GM18951 (cell line): ENCODE data around the gene OR52I2.

Experiments
- POLR2A ChIP-seq: IDR thresholded peaks from 4 replicates; pipeline ENCODE4 v1.6.1; 2011; ENCODE audit warnings: mild to moderate bottlenecking; ENCODE audit not compliant: insufficient read length, insufficient read depth; ENCODE audit errors: extremely low read depth
- in situ Hi-C: fragments of 300-500 bp; cut with MboI; formaldehyde crosslinking; loops from one replicate; pipeline ENCODE4 v1.12.0; 2022; ENCODE audit warnings: low sequenced_read_pairs, mixed read lengths, inconsistent platforms; ENCODE audit not compliant: unreplicated experiment

Gene OR52I2

DNA sequence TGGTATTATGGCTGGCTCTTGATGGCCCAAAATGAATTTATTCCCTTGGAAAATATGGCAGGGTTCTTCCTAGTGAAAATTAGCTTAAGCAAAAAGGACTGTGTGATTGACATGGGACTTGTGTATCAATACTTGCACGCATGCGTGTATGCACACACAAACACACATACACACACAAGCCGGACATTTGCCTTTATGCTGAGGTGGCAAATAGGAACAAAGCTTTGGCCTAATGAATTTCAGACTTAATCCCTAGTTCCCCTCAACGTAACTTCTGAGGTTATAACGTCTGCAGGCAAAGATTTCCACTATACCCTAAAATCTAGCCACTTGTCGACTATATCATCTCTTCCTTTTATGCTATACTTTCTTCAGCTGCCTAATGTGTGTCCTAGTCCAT is 2.9 kb upstream of the OR52I2 start:
- TF ChIP-seq POLR2A, result no peak
- in situ Hi-C loops, result no loop called here

DNA sequence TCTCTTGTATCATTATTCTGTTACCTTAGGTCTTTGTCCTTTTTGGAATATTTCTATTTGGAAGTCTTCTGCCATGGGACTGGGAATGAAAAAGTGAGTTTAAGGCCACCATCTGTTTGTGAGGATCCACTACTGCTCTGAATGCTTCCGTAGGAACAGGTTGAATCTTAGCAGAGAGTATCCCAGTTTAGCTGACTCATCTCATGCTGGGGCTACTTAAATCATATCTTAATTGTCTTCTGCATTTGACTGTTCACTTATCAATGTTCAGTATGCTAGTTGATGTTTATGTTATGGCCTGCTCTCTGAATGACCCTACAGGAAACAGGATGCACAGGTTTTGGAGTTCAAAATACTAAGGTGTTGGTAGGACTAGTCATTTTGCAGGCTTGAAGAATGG is 1.4 kb upstream of the OR52I2 start:
- TF ChIP-seq POLR2A, result no peak
- in situ Hi-C loops, result no loop called here

DNA sequence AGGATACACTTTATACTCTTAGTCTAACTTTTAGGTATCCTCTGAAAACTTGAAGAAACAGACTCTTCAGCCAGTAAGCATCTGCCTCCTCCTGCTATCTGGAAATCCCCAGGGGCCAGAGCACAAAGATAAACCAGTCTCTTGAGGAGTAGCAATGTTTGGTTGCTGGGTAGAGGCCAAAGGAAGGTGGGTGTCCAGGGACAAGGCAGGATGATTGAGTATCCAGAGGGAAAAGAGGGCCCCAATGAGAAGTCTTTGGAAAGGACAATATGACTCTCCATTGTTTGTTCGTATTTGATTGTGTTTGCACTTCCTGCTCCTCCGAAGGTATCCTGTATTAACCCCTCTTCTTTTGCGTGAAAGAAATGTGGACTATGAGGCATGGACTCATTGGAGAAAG is 7.5 kb downstream of the OR52I2 start:
- no peak for TF ChIP-seq POLR2A
- in situ Hi-C loops, result no loop called here

DNA sequence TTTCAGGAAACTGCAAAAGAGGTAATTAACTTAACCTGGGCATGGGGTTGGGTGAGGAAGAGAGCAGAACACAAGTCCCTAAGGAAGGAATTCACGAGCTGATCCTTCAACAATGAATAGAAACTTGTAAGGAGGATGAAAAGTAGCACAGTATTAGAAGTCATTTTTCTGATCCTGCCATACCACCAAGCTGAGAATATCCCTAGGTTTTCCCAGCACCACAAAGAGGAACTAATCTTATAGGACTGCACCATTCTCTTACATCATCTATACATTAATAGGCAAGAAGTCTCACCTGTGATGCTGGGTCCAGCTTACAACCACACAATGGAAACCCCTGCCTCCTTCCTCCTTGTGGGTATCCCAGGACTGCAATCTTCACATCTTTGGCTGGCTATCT is 12.2 kb downstream of the OR52I2 start, which contains the start of gene OR52I1:
Gene OR52I1, plus strand, starts transcription at position 301 of the 400 bp plus-strand sequence. Its CDS starts 0 bp downstream, at position 301.
- in situ Hi-C loops, result no loop called here
- no peak for TF ChIP-seq POLR2A

- in situ Hi-C loops, result loop anchor here (25.0 kb wide), 1 partner anchor 782 kb away; the partner anchor contains the start of gene OR51M1
- no peak for TF ChIP-seq POLR2A
Measured at GRCh38 chr11:4605057-4605456, 23.5 kb downstream of the OR52I2 start.

- TF ChIP-seq POLR2A, result no peak
- in situ Hi-C loops, result loop anchor here (25.0 kb wide), 1 partner anchor 781 kb away; the partner anchor contains the start of gene OR51M1
Measured at GRCh38 chr11:4606231-4607015, 24.9 kb downstream of the OR52I2 start.

DNA sequence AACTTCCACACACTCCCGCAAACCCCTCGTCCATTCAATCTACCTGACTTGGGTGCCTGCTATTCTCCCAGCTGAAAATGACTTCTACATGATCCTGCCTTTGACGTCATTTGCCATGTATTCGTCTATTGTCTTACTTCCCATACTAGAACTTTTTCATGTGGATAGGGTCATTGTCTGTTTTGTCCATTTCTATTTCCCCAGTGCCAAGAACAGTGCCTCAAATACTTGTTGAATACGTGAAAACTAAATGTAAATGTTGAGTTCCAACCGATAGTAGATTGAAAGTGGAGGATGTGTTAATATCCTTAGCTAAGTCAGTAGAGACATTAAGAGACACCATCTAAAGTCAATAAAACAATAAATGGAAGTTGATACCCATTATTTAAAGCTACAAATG is 25.6 kb downstream of the OR52I2 start:
- no peak for TF ChIP-seq POLR2A
- in situ Hi-C loops, result loop anchor here (25.0 kb wide), 1 partner anchor 780 kb away; the partner anchor contains the start of gene OR51M1

- in situ Hi-C loops, result loop anchor here (25.0 kb wide), 1 partner anchor 779 kb away; the partner anchor contains the start of gene OR51M1
- TF ChIP-seq POLR2A, result peak; percentile 79
Measured at GRCh38 chr11:4607781-4608666, 26.5 kb downstream of the OR52I2 start, which contains the start of gene TRIM68. Gene TRIM68, minus strand, starts transcription at chr11:4608231. Its CDS starts 2,727 bp downstream, at chr11:4605504.

DNA sequence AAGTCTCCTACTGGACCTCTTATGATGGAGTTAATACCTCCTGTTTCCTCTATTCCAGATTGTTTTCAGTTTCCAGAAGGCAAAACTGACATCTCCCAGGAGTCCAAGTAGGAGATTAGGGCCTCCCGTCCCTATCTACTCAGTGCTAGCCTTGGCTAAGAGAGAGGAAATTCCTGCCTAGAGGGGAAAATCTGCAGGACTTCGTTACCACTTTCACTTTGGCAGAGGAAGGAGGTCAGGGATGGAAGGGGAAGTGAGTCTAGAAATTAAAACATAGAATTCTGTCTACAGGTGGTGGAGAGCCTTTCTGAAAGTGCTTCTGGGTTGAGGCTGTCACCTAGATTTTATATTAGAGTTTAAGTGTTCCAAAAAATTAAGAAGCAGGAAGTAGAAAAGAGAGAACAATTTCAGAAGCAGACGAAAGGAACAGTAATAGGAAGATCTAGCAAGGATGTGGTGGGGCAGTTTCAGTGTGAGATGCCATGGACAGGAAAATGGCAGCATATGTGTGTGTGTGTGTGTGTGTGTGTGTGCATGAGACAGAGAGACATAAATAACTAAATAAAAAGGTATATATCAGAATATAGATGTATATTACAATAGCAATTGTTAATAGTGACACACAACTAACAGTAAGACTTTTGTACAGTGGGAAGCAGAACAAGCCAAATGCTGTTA is 28.9 kb downstream of the OR52I2 start:
- in situ Hi-C loops, result loop anchor here (25.0 kb wide), 1 partner anchor 777 kb away; the partner anchor contains the start of gene OR51M1

GRCh38 chr11:4611986-4612385 is 30.4 kb downstream of the OR52I2 start:
- TF ChIP-seq POLR2A, result no peak
- in situ Hi-C loops, result loop anchor here (25.0 kb wide), 1 partner anchor 775 kb away; the partner anchor contains the start of gene OR51M1

More for the DNA sequence above, 28.9 kb downstream of the OR52I2 start:
- TF ChIP-seq POLR2A, result no peak

GRCh38 chr11:4615856-4616444 is 34.4 kb downstream of the OR52I2 start:
- TF ChIP-seq POLR2A, result no peak
- in situ Hi-C loops, result loop anchor here (25.0 kb wide), 1 partner anchor 771 kb away; the partner anchor contains the start of gene OR51M1

- in situ Hi-C loops, result loop anchor here (25.0 kb wide), 1 partner anchor 768 kb away; the partner anchor contains the start of gene OR51M1
- no peak for TF ChIP-seq POLR2A
Measured at GRCh38 chr11:4619514-4619913, 38.0 kb downstream of the OR52I2 start.
